Left ventricle myocardium inferior (tissue), 1 donor: Measurements from ENCODE around the gene PTTG1IP2. TPM values are rescaled to one million over a fixed set of nuclear protein-coding genes. Genes with fewer than 3 reads are reported as not detected.

Source experiments
- DNase-seq: peaks from one replicate; pipeline ENCODE4 v3.0.0-alpha.2; 2020
- H3K27ac ChIP-seq: fragments of 200-600 bp; replicated peaks from 2 replicates; pipeline ENCODE4 v1.8.0; 2021
- H3K27me3 ChIP-seq: fragments of 200-600 bp; 2 replicates; pipeline ENCODE4 v1.8.0; 2021; ENCODE audit warnings: low read depth
- H3K36me3 ChIP-seq: fragments of 200-600 bp; 2 replicates; pipeline ENCODE4 v1.8.0; 2021
- H3K4me1 ChIP-seq: fragments of 200-600 bp; 2 replicates; pipeline ENCODE4 v1.8.0; 2021
- H3K4me3 ChIP-seq: fragments of 200-600 bp; 2 replicates; pipeline ENCODE4 v1.8.0; 2021; ENCODE audit warnings: mild to moderate bottlenecking, moderate library complexity
- H3K9me3 ChIP-seq: fragments of 200-600 bp; replicated peaks from 2 replicates; pipeline ENCODE4 v1.8.0; 2021
- intact Hi-C: fragments of 100-400 bp; cut with micrococcal nuclease; formaldehyde crosslinking; loops from one replicate; pipeline ENCODE4 v1.11.0; 2022
- long read RNA-seq: library from polyadenylated mRNA; unstranded; transcript quantifications from one replicate; pipeline ENCODE4 v2.0.0, GENCODE V29; 2021
- total RNA-seq: library from RNA; stranded (reverse); fragmentation: NEBNext Ultra II Directional; extraction: Animal tissue kit (Norgen Biotek cat#: 25700); gene quantifications from one replicate; pipeline ENCODE4 v1.2.1, GENCODE V29; 2021
- TF ChIP-seq, protein P1 (sequence below): fragments of 200-600 bp; IDR thresholded peaks from 2 replicates; pipeline ENCODE4 v1.8.0; 2021; ENCODE audit warnings: antibody characterized with exemption, mild to moderate bottlenecking, borderline replicate concordance
- donor health status: DM: no; HTN: yes; CAD: no; lungs with severe emphysema.

The PTTG1IP2 gene
- not detected for total RNA-seq
- long read RNA-seq: 0 reads

DNA sequence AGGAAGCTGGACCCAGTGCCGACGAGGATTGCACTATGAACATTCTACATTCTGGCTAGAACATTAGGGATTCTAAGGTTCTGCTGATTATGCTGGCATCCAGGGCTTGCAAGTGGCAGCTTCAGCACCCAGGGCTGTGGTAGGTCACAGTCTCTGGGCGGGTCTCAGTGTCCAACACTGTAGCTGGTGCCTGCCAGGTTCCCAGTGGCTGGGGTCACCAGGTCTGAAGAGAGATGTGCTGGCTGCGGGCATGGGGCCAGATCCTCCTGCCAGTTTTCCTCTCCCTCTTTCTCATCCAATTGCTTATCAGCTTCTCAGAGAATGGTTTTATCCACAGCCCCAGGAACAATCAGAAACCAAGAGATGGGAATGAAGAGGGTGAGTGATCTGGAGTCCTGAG is at the start of gene PTTG1IP2:
PTTG1IP2 (plus strand) TSS at position 86 of the 400 bp plus-strand sequence; CDS start at position 234, 148 bp downstream.
- H3K4me1 ChIP-seq: no peaks in the 10 kb centered on the region
- H3K9me3 ChIP-seq: peaks cover 1% of the 10 kb centered on the region
- H3K36me3 ChIP-seq: no peaks in the 10 kb centered on the region
- no peaks in the 10 kb centered on the region for H3K27me3 ChIP-seq
- peak; percentile 17 for DNase-seq
- no peak within 1 kb of the TSS for H3K4me3 ChIP-seq
- H3K27ac ChIP-seq: no peak within 1 kb of the TSS
- TF ChIP-seq, protein P1, sequence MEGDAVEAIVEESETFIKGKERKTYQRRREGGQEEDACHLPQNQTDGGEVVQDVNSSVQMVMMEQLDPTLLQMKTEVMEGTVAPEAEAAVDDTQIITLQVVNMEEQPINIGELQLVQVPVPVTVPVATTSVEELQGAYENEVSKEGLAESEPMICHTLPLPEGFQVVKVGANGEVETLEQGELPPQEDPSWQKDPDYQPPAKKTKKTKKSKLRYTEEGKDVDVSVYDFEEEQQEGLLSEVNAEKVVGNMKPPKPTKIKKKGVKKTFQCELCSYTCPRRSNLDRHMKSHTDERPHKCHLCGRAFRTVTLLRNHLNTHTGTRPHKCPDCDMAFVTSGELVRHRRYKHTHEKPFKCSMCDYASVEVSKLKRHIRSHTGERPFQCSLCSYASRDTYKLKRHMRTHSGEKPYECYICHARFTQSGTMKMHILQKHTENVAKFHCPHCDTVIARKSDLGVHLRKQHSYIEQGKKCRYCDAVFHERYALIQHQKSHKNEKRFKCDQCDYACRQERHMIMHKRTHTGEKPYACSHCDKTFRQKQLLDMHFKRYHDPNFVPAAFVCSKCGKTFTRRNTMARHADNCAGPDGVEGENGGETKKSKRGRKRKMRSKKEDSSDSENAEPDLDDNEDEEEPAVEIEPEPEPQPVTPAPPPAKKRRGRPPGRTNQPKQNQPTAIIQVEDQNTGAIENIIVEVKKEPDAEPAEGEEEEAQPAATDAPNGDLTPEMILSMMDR: no peak
- intact Hi-C loops: no loop called here

DNA sequence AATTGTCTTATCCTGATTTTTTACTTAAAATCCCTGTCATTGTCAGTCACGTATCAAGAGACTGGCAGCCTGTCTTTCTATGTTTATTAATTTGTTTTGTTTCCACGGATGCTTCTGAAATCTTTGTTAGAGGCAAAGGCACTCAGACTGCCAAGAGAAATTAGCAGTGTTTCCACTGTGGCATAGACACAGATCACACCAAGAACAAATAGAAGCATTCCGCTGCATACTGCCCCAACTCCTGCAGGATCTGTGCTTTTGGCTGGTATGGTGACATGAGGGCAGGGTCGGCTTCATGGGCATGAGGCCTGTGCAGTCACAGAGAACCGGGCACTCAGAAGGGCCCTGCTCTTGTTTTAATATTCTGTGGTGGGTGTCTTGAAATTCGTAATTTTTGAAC is 47.8 kb upstream of the PTTG1IP2 start:
- H3K27me3 ChIP-seq: no peaks in the 10 kb centered on the region
- H3K4me1 ChIP-seq: peaks cover 16% of the 10 kb centered on the region
- intact Hi-C loops: no loop called here
- peak overlapping the region; percentile 67 for H3K27ac ChIP-seq
- H3K9me3 ChIP-seq: no peaks in the 10 kb centered on the region
- TF ChIP-seq, protein P1: no peak
- no peak overlapping the region for H3K4me3 ChIP-seq
- peaks cover 1% of the 10 kb centered on the region for H3K36me3 ChIP-seq
- no peak for DNase-seq

DNA sequence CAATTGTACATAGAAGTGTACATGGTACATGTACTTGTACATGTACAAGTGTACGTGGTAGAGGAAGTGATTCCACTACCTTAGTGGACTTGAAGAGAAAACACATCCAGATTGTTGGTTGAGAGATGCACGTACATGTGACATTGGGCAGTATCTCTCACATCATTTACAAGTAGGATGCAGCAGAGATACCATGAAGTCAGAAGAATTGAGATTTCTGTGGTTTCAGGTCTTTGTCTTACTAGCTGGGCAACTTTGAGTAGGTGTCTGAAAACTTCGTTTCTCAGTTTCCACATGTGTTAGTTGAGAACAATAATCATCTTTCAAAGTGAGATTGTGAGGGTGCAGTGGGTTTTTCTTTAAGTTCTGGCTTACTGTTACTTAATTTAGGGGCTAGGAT is 44.7 kb upstream of the PTTG1IP2 start:
- TF ChIP-seq, protein P1: no peak
- no peaks in the 10 kb centered on the region for H3K9me3 ChIP-seq
- H3K4me1 ChIP-seq: peaks cover 16% of the 10 kb centered on the region
- intact Hi-C loops: loop anchor here (5.0 kb wide), 1 partner anchor 267 kb away; no protein-coding TSS in a partner anchor
- no peak overlapping the region for H3K4me3 ChIP-seq
- H3K27me3 ChIP-seq: no peaks in the 10 kb centered on the region
- no peak overlapping the region for H3K27ac ChIP-seq
- DNase-seq: no peak
- H3K36me3 ChIP-seq: no peaks in the 10 kb centered on the region

DNA sequence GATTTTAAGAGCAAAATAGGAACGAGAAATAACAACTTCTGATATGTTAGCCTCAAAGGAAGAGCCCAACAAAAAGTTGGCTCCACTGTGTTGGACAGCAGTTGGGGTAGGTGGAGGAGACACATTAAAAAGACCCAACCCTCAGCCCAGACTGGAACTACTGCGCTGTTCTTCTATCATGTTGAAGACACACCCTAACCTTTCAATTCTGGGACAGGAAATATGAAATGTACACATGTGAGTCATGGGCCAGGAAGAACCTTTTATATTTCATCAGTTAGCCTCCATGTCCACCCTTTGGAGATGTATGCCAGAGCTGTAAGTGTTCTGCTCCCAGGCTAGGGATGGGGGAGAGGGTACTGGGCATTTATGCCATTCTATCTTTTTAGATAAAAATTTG is 44.1 kb upstream of the PTTG1IP2 start:
- Histone ChIP-seq H3K4me1 (peaks cover 16% of the 10 kb centered on the region), H3K36me3 (no peaks in the 10 kb centered on the region), H3K27ac (no peak overlapping the region), H3K9me3 (no peaks in the 10 kb centered on the region), H3K4me3 (no peak overlapping the region), H3K27me3 (no peaks in the 10 kb centered on the region)
- intact Hi-C loops: loop anchor here (5.0 kb wide), 1 partner anchor 268 kb away; no protein-coding TSS in a partner anchor
- TF ChIP-seq, protein P1: no peak
- DNase-seq: no peak

DNA sequence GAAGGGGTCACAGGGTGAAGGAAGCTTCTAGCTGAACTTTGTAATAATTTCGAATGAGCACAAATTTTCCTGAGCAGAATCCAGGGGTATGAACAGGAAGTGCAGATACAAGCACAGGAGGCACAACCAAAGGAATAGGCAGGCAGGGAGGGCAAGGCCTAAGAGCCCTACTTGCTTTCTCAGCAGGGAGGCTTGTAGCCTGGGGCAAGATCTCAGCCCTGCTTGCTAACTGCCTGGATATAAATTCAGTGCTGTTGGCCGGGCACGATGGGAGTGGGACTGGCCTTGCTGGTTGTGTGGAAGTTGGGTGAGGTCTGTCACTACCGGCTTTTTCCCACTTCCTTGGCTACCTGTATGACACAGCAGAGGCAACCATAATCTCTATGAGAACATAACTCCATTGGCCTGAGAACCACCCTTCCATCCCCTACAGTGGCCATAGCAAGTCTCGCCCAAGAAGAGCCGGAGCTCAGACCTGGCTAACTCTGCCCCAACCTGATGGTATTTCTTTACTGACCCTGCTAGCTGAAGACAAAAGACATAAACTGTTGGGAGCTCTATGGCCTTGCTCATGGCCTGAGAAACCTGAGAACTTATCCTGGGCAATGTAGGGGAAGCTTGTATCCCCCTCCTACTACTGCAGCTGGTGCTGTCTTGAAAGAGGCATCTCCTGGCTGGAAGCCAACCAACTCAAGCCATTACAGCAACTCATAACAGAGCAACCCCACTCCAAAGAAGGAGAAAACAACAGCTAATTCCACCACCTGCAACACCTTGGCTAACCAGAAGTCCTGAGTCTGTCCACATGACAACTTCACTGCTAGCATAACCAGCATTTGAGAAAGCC is 38.6 kb upstream of the PTTG1IP2 start:
- no peaks in the 10 kb centered on the region for H3K36me3 ChIP-seq
- H3K27me3 ChIP-seq: no peaks in the 10 kb centered on the region
- no peaks in the 10 kb centered on the region for H3K4me1 ChIP-seq
- no peak for DNase-seq
- H3K27ac ChIP-seq: no peak overlapping the region
- H3K4me3 ChIP-seq: no peak overlapping the region
- intact Hi-C loops: no loop called here
- H3K9me3 ChIP-seq: peaks cover 14% of the 10 kb centered on the region
- TF ChIP-seq, protein P1: no peak
